SKM-1 treated with dmso at 0.1 percent for 144 hours (cell line): ENCODE measurements around the gene DDX1.
A peak's percentile ranks its signal among the peaks of the same experiment; 100 is the strongest.

Experiments used
- DNase-seq: peaks from one replicate; lab custom pipeline; 2025; ENCODE audit not compliant: unreplicated experiment; lab: John Stamatoyannopoulos, UW

DDX1 gene

DNA sequence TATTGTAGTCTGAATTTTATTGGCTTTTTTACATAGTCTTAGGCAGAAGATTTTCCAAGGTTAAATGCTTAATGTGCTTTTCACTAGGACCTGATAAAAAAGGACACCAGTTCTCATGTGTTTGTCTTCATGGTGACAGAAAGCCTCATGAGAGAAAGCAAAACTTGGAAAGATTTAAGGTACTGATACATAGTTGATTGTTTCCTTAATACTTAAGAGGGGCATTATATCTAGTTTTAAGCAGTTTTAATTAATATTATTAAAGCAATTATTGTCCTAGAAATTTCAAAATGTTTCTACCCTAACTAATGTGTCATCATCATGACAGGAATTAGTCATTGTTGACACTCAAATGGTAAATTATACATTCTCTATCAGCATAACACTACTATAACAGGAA, 35.3 kb downstream of the DDX1 start:
- DNase-seq, result no peak

DNA sequence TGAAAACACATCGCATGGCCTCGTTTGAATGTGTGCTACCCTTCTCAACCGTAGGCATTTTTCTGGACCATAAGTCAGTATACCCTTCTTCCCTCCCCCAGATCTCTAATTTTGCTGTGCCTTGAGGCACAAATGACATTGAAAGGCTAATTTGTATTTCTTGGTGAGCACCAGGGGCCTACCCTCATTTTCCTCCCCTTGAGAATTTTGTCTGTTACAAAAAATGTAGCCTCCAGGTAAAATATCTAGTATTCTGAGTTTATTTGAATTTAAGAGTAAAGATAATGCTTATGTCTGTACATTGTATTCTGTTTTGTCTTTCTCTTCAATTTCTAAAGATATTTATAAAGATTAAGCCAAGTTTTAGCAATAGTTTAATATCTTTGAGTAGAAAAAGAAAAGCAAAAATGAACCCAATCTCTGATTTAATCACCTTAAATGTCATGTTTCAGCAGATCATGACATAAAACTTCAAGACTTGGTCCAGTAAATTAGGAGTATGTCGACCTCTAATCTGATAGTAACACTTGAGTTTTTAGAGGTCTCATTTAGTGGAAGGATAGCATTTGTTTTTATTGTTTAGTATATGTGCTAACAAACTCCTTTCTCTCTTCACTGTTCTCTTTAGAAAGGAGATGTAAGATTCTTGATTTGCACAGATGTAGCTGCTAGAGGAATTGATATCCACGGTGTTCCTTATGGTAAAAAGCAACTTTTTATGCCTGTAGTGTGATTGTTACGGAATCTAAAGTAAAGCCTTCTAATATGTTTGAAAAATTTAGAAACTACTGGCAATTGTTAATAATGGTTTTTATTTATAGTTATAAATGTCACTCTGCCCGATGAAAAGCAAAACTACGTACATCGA, 36.4 kb downstream of the DDX1 start:
- DNase-seq, result no peak

DNA sequence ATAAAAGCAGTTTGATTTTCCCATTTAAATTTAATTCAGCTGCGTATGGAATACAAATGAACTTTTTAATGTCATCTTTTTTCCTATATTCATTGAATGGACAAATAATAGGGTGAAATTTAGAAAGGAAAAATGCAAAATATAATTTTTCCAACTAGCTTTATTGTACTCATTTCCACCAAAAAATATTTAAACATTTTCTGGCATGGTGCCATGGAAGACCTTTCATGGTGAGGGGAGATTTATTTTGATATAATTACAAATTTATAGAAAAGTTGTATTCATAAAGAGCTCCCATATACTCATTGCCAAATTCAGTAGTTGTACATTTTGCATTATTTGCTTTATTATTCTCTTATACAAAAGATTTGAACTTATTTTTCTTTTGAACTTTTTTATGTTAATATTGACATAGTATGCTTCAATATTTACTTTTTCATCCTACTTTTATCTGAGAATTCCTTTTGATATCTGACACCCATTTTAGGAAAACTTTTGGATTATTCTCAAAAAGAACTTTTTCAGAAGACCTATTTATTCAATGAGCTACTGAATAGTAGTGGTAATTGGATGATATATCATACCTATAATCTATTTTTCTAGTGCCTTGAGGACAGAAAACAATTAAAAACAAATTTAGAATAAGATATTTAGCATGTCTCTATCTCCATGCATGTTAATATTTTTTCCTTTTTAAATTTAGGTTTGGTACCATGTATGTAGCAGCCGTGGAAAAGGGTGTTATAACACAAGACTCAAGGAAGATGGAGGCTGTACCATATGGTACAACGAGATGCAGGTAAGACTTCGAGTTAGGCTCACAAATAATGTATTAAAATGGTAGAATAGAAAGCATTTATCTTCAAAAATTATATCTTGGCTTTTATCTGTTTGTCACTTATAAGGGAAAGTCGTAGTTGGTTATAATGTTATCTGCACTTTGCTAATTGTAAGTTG, 37.5 kb downstream of the DDX1 start:
- DNase-seq, result no peak

DNA sequence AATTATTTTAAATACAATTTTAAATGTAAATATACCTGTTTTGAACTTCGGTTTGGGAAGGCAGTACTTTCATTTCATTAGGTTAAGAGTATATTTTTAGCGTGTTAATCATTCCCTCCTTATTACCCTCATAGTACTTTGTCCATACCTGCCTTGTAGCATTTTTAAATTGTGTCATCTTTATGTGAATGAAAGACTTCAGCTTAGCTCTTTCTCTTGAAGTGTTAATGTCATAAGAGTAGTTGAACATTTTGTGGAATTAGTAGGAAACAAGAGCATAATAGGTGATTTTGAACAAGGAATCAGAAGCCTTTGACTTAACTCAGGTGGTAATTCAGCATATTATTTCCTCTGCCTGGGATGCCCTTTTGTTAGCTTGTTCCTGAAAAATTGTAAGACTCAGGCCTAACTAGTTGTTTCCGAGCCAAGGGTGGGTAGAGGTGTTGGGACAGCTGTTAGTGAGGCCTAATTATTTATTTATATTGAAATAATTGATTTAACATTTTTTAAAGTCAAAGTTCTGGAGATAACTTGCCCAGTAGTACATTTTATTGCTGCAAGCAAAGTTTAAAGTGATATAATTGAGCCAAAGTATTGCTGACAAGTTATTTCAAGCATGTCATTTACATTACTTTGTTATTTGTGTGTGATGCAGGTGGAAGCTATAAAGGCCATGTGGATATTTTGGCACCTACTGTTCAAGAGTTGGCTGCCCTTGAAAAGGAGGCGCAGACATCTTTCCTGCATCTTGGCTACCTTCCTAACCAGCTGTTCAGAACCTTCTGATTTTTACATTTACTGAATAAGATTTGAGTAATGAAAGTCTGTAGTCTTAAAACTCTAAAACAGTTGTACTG, 38.7 kb downstream of the DDX1 start:
- no peak for DNase-seq

DNA sequence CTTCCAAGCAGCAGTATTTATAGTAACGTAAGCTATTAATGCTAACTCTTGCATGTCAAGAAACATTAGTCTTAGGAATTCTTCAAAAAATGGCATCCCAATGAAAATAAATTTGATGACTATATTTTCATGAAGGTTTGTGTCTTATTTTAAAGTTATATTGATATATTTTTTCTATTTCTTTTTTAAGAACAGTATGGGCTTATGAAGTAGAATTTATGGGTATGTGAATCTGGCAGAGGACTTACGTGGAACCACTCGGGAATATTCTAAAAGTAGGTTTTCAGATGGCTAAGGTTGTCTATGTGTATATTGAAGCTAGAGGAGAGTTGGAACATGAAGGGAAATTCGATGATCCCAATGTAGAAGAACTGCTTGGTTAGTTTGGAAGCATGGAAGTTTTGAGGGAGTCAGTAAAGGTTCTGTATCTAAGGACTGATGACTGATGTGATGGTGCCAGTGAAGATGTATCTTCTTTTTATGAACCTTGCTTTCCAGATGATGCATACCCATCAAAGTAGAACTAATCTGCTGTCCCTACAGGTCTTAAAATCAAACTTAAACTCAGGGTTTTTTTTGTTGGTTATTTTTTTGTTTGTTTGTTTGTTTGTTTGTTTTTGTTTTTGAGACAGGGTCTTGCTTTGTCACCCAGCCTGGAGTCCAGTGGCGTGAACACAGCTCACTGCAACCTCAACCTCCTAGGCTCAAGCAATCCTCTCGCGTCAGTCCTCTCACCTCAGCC, 39.5 kb downstream of the DDX1 start:
- no peak for DNase-seq

DNA sequence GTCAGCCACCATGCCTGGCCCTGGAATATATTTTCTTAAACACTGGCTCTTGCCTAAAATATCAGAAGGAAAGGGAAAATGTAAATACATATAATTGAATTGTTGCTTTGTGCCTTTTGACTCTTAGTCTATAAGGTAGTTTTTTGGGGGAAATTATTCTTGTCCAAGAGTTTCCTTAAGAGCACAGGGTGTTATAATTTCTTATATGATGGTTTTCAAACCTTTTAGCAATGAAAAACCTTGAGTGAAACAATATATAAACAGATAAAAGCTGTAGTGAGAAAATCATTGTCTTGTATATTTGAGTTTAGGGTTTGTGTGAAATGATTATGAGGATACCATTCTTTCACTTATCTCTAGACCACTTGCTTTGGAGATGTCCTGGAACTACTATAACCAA, 40.2 kb downstream of the DDX1 start:
- DNase-seq, result no peak

DNA sequence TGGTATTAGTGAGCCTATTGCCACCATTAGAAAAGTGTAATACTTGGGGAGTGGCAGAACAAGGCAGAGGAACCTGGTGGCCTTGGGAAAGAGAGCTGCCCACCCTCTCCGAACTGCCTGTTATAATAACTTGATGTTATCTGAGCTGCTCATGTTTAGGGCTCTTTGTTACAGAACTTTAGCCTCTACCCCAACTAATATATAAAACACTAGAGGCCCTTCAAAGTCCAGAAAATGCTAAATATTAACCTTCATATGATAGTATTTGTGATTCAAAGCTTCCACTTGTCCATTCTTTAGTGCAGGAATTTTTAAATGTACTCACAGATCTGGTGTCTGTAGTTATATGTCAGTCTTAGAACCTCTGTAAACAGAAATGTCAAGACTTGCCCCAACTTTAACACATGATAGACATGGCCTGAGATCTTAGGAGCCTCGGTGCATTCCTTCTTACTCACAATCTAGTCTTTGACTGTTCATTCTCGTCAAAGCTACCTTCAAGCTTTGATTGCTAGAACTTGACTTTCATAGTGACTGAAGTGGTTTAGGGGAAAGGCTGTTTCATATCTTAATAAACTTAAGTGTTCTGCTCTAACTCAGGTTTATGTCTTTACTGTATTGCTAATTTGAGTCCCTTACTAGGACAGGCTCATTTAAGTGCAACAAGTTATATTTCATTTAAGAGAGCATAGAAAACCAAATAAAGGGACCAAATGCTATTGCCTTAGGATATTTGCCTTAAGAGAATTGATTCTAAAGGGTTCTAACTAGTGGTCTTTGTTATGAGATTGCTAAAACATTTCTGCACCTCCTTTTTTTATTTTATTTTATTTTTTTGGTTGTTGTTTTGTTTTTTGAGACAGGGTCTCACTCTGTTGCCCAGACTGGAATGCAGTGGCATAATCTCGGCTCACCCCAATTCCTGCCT, 41.6 kb downstream of the DDX1 start:
- DNase-seq, result no peak

DNA sequence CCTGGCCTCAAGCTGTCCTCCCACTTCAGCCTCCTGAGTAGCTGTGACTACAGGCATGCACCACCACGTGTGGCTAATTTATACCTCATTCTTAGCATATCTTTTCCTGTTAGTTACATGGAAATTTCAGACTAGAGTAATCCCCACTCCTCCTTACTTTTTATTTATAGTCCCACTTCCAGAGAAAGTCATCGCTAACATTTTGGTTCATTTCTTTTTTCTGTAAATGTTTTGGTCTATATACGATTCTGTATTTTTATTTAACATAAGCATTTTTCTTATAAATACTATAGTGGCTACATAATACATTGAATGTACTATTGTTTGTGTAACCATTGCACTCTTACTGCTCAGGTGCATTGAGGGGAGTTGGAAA, 42.3 kb downstream of the DDX1 start:
- no peak for DNase-seq

DNA sequence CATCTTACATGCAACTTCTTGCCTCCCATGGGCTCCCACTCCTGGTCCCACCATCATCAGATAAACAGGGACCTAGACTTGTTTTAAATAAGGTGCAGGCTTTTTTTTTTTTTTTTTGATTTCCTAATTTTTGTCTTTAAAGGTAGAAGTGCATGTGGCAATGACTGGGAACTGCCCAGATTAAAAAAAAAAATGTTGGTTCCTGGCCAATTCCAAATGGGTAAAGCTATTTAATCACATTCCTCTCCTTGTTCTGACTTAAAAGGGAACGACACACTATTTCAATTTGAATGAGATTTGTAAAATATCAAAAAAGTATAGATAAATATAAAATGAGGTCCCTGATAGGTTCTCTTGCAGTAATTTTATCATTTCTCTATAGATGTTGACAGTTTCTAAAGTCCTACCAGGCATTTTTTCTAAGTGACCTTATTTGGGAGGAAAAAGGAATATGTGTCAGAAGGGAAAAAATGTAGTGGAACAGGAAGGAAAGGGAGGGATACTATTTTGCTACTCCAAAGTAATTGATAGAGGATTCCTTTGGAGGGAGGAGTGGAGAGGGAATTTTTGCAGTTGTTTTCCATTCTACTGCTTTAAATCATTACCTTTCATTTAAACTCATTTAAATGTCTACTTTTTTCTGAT, 43.3 kb downstream of the DDX1 start:
- DNase-seq, result no peak

DNA sequence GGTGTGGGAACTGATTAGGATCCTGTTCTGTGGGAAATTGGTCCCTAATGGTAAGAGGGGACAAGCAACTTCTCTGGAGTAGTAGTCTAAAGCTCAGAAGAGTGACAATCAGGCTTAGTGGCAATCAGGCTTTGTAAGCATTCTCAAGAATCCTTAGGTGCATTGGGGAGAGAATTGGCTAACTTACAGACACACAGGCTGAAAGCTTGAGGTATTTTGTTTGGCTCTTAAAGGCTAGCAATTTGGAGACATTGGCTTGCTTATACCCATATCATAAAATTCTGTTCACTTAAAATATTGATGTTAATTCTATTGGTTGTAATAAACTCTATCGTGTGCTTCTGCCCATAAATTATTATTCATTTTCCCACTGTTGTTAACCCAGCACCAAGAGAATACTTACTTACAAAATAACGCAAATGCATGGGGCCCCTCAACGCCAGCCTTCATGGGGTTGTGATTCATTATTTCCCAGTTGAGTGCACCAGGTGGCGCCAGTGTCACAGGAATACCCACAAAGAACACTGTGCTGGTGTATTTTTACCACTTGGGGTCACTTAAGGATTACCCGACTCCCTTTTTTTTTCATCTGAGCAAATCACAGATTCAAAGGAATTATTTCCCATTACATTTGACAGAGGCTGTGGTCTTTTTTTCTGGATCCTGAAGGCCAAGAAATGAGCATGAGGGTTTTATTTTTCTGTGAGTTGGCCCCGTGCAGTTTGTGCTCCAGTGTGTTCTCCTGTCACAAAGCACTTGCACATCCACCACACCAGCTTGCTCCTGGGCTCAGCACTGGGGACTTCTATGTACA, 45.5 kb downstream of the DDX1 start:
- DNase-seq, result peak; percentile 19

DNA sequence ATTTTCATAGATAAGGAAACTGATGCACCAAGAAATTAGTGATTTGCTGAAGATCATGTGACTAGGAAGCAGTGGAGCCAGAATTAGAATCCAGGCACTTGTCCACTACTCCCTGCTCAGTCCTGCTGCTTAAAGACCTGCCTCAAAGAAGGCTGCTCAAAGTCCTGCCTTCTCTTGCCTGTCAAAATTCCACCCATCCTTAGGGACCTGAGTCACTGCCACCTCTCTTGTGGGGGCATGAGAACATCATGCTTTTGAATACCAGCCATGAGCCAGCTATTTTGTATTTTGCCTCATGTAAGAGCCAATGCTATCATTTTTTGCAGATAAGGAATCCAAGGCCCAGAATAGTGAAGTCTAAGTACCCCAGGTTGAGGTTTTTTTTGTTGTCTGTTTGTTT, 47.1 kb downstream of the DDX1 start:
- no peak for DNase-seq

DNA sequence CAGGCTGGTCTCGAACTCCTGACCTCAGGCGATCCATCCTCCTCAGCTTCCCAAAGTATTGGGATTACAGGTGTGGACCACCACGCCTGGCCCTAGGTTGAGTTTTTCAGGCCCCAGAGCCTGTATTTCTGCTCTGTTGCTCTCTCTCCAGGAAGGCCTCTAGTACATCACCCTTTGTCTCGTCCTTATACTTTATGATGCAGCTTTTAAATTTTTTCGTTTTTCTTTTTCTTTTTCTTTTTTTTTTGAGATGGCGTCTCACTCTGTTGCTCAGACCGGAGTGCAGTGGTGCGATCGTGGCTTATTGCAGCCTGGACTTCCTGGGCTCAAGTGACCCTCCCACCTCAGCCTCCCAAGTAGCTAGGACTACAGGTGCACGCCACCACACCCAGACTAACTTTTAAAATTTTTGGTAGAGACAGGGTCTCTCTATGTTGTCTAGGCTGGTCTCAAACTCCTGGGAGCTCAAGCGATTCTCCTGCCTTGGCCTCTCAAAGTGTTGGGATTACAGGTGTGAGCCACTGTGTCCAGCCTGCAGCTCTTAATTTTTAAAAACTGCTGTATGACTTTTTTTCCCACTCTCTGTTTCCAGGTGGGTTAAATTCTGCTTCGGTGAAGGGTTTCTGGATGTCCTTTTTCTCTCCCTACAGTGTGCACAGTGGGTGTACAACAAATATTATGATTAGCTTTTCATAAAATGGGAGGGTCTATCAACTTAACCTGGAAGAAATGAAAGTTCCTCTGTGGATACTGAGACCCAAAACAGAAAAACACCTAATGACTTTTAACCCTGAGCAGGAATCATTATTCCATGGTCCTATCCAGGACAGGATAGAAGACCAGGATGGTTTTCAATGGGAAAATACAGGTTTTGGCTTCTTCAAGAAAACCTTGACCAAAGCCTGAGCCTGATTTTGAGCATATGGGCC, 47.9 kb downstream of the DDX1 start:
- no peak for DNase-seq

DNA sequence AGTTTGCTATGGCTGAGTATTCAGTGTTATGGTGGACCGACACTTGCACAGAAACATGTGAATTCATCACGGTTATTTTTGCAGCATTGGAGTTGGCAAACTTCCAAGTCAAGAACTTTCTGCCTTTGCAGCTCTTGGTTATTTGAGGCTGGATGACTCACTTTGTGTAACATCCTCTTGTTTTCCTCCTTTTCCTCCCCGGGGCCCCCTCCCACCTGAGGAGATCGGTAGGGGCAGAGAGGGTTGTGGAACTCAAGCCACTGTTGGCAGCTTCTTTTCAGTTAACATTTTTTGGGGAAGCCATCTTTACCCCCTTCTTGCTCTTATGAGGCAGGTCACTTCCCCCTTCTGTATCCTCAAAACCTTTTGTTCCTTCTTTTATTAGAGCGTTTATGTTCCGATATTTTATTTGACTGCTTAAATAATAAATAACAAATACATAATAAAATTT, 48.6 kb downstream of the DDX1 start:
- DNase-seq, result no peak

DNA sequence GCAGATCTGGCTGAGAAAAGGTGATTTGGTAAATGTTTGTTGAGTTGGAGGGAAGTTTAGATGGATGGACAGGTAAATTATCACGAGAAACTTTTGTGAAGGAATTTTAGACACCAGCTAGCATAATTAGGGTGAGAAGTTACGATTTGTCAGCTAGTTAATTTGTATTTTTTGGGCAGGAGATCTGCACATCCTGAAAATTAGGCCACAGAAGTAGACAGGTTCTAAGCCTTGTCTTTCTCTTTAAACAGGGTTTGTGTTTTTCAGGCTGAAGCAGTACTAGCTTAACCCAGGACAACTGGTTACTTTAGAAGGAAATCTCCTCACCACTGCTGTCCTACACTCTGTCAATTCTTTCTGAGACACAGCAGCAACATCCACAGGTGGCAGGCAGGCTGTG, 49.1 kb downstream of the DDX1 start:
- no peak for DNase-seq

DNA sequence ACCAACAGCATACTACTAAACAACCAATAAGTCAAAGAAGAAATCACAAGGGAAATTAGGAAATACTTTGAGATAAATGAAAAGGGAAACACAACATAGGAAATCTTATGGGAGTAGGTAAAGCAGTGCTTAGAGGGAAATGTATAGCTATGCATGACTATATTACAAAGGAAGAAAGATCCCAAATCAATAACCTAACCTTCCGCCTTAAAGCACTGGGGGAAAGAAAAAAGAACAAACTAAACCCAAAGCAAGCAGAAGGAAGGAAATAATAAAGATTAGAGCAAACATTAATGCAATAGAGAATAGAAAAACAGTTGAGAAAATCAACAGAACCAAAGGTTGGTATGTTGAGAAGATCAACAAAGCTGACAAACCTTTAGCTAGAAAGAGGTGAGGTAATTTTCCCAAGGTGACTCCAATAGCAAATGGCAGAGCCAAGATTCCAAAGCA, 49.9 kb downstream of the DDX1 start:
- DNase-seq, result no peak

DNA sequence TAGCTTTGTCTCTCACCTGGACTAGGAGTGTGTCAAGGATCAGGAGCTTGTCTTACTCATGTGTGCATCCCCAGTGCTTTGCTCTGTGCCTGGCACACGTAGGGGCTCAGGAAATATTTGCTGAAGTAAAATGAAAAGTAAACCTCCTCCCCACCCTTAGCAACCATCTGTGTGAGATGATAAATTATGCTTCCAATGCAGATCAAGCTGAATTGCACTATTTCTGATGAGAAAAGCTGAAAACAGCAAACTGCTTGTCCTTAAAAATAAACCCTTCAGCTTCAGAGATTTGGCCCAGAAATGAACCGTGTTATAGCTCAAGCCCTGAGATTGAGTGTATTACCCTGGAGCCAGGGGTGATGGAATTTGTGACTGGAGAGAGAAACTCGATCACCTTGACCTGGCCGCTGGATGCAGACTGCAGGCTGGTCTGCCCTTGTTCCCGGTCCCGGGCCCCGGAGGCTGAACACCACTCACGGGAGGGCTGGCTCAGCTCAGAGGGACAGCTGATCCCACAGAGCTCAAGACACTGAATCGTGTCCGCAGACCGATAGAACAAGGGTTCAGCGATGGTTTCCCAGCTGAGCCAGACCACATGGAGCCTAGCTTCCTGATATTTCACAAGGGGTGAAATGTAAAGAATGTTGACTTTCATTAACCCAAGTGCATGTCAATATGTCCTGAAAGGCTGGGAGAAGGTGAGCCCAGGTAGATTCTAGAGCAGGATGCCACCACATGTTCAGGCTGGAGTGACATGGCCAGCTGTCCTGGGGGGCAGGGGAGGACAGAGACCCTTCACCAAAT, 50.5 kb downstream of the DDX1 start:
- DNase-seq, result no peak
